Stimulated activated naive B cell treated with anti-CD40 and anti-IgM and Interleukin-4, amounts not matched to agents 10 μg/mL and 1 μg/mL and 100 μg/mL, for 72 hours (primary cell): ENCODE results near the gene SMIM13.
"Not testable (repeated sequence)": the region's sequence is repeated elsewhere in the genome, so short reads cannot be mapped to it uniquely, and the experiment has no call there.

Experiments
- ATAC-seq, 2 donors: fragments of 150-1000 bp; cut with Tn5 transposase; replicated peaks; 2 replicates each; pipeline ENCODE4 v1.10.0; 2021; ENCODE audit warnings: moderate library complexity in 1 of 2
- DNase-seq: peaks from one replicate; pipeline ENCODE4 v3.0.0; 2021
- H3K27ac Mint-ChIP-seq: one replicate; pipeline ENCODE4 v1.8.0; 2022; ENCODE audit warnings: mild to moderate bottlenecking, mixed read lengths
- H3K27me3 Mint-ChIP-seq, 2 donors: one replicate each; pipeline ENCODE4 v1.8.0; 2022; ENCODE audit warnings: mixed read lengths in 2 of 2
- H3K36me3 Mint-ChIP-seq, 2 donors: one replicate each; pipeline ENCODE4 v1.8.0; 2022; ENCODE audit warnings: mixed read lengths in 2 of 2, mild to moderate bottlenecking in 1 of 2
- H3K4me1 Mint-ChIP-seq, 2 donors: one replicate each; pipeline ENCODE4 v1.8.0; 2022; ENCODE audit warnings: mixed read lengths in 2 of 2, mild to moderate bottlenecking in 1 of 2
- H3K4me3 Mint-ChIP-seq, 2 donors: one replicate each; pipeline ENCODE4 v1.8.0; 2022; ENCODE audit warnings: mild to moderate bottlenecking in 2 of 2, mixed read lengths in 2 of 2, moderate library complexity in 1 of 2
- H3K9me3 Mint-ChIP-seq, 2 donors: one replicate each; pipeline ENCODE4 v1.8.0; 2022; ENCODE audit warnings: mixed read lengths in 2 of 2, mild to moderate bottlenecking in 1 of 2

The SMIM13 gene

DNA sequence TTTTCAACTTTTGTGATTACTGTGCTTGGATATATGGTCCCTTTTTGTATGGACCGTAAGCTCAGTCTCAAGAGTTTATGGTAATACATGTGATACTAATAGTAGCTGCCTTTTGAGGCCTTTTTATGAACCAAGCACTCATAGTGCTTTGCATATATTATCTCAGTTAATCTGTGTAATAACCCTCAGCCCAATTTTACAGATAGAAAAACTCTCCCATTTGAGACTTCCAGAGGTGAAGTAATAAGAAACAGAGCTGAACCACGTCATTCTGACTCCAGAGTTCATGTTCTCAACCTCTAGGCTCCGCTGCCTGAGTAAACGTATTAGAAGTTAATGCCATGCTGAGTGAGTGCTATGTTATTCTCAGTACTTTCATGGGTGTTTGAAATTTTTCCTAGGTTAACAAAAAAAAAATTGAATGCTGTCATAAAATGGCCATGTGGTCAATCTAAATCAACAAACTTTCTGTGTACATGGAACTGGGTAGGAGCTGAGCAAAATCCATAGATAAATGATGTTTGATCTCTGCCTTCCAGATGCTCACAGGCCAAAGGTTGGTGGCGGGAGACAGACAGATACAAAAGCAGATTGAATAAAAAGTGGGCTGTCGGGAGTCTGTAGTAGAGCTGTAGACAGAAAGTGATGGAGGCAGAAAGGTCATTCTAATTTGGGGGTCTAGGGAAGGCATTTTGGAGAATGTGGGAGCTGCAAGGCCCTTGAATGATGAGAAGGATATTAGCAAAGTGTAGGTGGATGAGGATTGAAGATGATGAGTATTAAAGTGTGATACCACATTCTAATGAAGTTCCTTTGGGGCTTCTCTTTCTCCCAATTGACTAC lies 26.9 kb upstream of the SMIM13 start:
- H3K9me3 Mint-ChIP-seq = no peaks in the 10 kb centered on the region

DNA sequence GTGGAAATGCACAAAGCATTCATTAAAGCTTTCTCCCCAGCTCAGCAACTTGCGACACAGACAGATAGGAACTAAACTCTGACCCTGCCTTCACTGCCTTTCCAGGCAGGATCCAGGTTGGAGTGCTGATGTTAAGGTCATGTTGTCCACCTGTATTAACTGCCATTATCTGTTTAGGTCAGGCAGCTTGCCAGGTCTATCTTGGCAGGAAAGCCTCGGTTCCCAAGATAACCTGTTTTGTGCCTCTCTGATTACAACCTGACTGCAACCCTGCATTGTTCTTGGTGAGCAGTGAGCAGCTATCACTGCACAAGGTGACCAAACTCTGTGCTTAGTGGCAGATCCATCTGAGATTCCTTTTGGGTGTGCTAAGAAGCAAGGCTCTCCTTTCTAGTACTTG lies 26.3 kb upstream of the SMIM13 start:
- peaks cover 6 to 8% of the 10 kb centered on the region in 2 donors for H3K27me3 Mint-ChIP-seq
- ATAC-seq (no peak), DNase-seq (no peak)
- no peaks in the 10 kb centered on the region for H3K36me3 Mint-ChIP-seq
- no peaks in the 10 kb centered on the region for H3K9me3 Mint-ChIP-seq
- no peak overlapping the region for H3K27ac Mint-ChIP-seq
- no peak overlapping the region for H3K4me3 Mint-ChIP-seq
- H3K4me1 Mint-ChIP-seq = no peaks in the 10 kb centered on the region

More for the DNA sequence above, 26.9 kb upstream of the SMIM13 start:
- H3K4me1 Mint-ChIP-seq = no peaks in the 10 kb centered on the region
- no peak overlapping the region for H3K4me3 Mint-ChIP-seq
- no peaks in the 10 kb centered on the region for H3K36me3 Mint-ChIP-seq
- no peak for ATAC-seq
- DNase-seq = no peak
- peaks cover 2 to 8% of the 10 kb centered on the region in 2 donors for H3K27me3 Mint-ChIP-seq
- H3K27ac Mint-ChIP-seq = no peak overlapping the region

DNA sequence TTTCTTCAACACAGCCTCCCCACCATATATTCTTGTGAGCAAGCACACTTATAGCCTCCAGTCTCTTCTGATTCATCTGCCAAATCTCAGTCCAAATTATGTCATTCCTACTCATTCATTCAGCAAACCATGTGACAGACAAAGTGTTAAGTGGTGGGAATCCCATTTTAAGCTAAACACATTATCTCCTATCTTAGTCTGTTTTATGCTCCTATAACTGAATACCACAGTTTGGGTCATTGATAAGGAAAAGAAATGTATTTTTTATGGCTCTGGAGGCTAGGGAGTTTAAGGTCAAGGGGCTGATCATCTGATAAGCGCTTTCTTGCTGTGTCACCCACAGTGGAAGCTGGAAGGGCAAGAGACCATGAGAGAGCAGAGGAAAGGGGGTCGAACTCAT lies 23.9 kb upstream of the SMIM13 start:
- ATAC-seq (no peak), DNase-seq (no peak)
- no peak overlapping the region for H3K27ac Mint-ChIP-seq
- no peaks in the 10 kb centered on the region for H3K36me3 Mint-ChIP-seq
- H3K4me3 Mint-ChIP-seq = no peak overlapping the region
- H3K27me3 Mint-ChIP-seq = peaks cover 6 to 8% of the 10 kb centered on the region in 2 donors
- H3K4me1 Mint-ChIP-seq = no peaks in the 10 kb centered on the region
- H3K9me3 Mint-ChIP-seq = no peaks in the 10 kb centered on the region

DNA sequence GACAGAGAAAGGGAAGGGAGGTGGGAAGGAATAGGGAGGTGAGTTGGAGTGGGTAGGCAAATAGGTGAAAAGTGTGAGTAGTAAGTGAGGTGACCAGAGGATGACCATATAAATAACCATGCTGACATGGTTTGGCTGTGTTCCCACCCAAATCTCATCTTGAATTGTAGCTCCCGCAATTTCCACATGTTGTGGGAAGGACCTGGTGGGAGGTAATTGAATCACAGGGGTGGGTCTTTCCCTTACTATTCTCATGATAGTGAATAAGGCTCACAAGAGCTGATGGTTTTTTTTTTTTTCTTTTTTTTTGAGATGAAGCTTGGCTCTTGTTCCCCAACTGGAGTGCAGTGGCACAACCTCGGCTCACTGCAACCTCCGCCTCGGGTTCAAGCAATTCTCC lies 21.5 kb upstream of the SMIM13 start:
- Mint-ChIP-seq H3K27ac (no peak overlapping the region), H3K4me3 (no peak overlapping the region), H3K9me3 (no peaks in the 10 kb centered on the region), H3K36me3 (no peaks in the 10 kb centered on the region), H3K27me3 (peaks cover 6 to 8% of the 10 kb centered on the region in 2 donors), H3K4me1 (no peaks in the 10 kb centered on the region)
- DNase-seq (no peak), ATAC-seq (no peak)

DNA sequence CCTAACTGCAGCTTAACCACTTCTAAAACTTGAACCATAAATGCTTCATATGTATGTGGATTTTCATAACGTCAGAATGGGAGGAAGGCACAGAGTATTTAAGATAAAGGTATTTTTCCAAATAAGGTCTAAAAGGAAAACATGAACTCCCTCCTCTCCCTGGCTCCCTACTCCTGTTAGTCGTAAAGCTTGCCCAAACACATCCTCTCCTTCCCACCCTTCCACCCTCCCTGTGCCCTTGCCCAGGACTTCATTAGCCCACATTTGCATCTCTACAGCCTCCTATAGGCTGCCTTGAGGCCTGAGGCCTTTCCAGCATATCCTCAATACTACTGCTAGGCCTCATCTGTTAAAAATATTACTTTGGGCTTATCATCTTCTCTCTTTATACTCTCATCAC lies 17.1 kb upstream of the SMIM13 start:
- H3K27ac Mint-ChIP-seq = no peak overlapping the region
- DNase-seq (no peak), ATAC-seq (no peak)
- H3K36me3 Mint-ChIP-seq = no peaks in the 10 kb centered on the region
- no peak overlapping the region for H3K4me3 Mint-ChIP-seq
- H3K27me3 Mint-ChIP-seq = peaks cover 5 to 7% of the 10 kb centered on the region in 2 donors
- H3K4me1 Mint-ChIP-seq = no peaks in the 10 kb centered on the region
- peaks cover 0 to 2% of the 10 kb centered on the region in 2 donors for H3K9me3 Mint-ChIP-seq

DNA sequence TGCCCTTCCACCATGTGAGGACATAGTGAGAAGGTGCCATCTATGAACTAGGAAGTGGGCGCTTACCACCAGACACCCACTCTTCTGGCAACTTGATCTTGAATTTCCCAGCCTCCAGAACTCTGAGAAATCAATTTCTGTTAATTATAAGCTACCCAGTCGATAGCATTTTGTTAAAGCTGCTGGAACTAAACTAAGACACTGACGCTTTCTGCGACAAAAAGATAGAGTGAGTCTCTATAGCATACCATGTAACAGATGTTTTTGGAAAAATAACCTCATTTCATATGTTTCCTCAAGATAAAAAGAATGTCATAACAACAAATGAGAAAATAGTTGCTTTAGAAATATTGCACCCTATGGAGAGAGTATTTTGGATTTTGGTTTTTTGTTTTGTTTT lies 15.4 kb upstream of the SMIM13 start:
- H3K4me1 Mint-ChIP-seq = no peaks in the 10 kb centered on the region
- H3K27ac Mint-ChIP-seq = no peak overlapping the region
- H3K36me3 Mint-ChIP-seq = no peaks in the 10 kb centered on the region
- ATAC-seq (no peak), DNase-seq (no peak)
- H3K27me3 Mint-ChIP-seq = peaks cover 0 to 7% of the 10 kb centered on the region in 2 donors
- no peak overlapping the region for H3K4me3 Mint-ChIP-seq
- H3K9me3 Mint-ChIP-seq = peaks cover 0 to 2% of the 10 kb centered on the region in 2 donors

DNA sequence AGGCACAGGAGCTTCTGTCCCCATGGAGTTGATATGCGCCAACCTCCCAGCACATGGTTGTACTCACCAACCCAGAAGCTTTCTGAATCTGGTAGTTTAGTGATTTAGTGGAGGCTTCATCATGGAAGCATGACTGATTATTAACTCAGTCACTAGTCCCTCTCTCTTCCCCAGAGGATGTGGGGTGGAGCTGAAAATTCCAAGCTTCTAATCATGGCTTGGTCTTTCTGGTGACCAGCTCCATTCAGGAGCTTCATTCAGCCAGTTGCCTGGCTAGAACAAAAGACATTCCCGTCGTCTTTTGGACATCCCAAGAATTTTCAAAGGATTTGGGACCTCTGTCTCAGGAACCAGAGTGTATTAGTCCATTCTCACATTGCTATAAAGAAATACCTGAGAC lies 13.3 kb upstream of the SMIM13 start:
- Mint-ChIP-seq H3K4me1 (no peaks in the 10 kb centered on the region), H3K9me3 (peaks cover 0 to 2% of the 10 kb centered on the region in 2 donors), H3K4me3 (no peak overlapping the region), H3K27me3 (peaks cover 5 to 15% of the 10 kb centered on the region in 2 donors), H3K36me3 (no peaks in the 10 kb centered on the region), H3K27ac (no peak overlapping the region)
- ATAC-seq = no peak
- no peak for DNase-seq

DNA sequence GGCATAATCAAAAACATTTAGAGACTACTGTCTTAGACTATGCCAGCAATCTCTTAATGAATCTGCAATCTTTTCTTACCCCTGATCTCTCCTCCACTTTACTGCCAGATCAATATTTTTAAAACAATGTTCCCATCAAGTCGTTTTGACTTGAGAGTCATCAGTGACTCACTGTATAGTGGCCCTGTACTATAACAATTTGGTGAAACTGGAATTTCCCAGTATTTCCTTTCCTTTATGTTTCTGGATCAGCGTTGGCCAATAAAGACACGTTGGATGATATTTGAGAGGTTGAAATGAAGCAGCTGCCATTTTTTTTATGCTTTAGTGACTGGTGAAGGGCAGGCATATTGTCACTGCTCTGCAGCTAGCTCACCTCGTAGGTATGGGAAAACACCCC lies 10.1 kb upstream of the SMIM13 start:
- H3K9me3 Mint-ChIP-seq = peaks cover 0 to 2% of the 10 kb centered on the region in 2 donors
- no peak for DNase-seq
- H3K27me3 Mint-ChIP-seq = peaks cover 8 to 15% of the 10 kb centered on the region in 2 donors
- no peaks in the 10 kb centered on the region for H3K36me3 Mint-ChIP-seq
- ATAC-seq = no peak
- no peaks in the 10 kb centered on the region for H3K4me1 Mint-ChIP-seq
- no peak overlapping the region for H3K4me3 Mint-ChIP-seq
- no peak overlapping the region for H3K27ac Mint-ChIP-seq

DNA sequence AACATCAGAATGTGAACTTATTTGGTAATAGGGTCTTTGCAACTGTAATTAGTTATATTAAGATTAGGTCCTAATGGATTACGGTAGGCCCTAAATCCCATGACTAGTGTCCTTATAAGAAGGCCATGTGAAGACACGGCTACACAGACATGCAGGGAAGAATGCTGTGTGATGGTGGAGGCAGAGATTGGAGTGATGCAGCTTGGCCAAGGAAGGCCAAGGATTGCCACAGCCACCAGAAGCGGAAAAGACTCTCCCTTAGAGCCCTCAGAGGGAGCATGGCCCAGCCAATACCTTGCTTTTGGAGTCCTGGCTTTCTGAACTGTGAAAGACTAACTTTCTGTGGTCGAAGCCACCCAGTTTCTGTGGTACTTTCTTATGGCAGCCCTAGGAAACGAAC lies 9.7 kb upstream of the SMIM13 start:
- Mint-ChIP-seq H3K9me3 (peaks cover 0 to 2% of the 10 kb centered on the region in 2 donors), H3K4me3 (no peak overlapping the region), H3K27me3 (peaks cover 13 to 15% of the 10 kb centered on the region in 2 donors), H3K4me1 (no peaks in the 10 kb centered on the region), H3K36me3 (no peaks in the 10 kb centered on the region), H3K27ac (no peak overlapping the region)
- DNase-seq (no peak), ATAC-seq (no peak)

DNA sequence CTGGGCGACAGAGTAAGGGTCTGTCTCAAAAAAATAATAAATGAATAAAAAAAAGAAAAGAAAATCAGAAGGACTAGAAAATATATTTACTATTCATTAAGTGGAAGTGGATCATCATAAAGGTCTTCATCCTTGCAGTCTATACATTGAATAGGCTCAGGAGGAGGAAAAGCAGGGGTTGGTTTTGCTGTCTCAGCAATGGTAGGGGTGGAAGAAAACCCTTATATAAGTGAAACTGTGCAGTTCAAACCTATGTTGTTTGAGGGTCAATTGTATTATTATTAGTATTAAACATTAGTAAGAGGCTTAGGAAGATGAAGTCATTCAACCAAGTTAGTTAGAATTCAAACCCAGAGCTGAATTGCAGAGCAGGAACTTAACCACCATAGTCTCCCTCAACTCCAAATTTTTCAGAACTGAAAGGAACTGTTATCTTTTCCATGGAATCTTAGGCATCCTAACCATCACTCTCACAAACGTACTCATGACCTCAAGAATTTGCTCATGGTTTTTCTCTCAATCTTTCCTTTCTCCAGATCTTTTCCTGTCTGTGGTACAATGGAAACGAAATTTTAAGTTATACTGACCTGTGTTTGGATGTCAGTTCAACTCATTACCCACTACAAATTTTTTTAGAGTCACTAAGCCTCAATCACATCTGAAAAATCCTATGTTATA lies 7.7 kb upstream of the SMIM13 start:
- ATAC-seq (no peak), DNase-seq (no peak)
- H3K36me3 Mint-ChIP-seq = no peaks in the 10 kb centered on the region
- H3K27me3 Mint-ChIP-seq = peaks cover 9 to 14% of the 10 kb centered on the region in 2 donors
- H3K9me3 Mint-ChIP-seq = no peaks in the 10 kb centered on the region
- no peak overlapping the region for H3K4me3 Mint-ChIP-seq
- no peak overlapping the region for H3K27ac Mint-ChIP-seq
- no peaks in the 10 kb centered on the region for H3K4me1 Mint-ChIP-seq

DNA sequence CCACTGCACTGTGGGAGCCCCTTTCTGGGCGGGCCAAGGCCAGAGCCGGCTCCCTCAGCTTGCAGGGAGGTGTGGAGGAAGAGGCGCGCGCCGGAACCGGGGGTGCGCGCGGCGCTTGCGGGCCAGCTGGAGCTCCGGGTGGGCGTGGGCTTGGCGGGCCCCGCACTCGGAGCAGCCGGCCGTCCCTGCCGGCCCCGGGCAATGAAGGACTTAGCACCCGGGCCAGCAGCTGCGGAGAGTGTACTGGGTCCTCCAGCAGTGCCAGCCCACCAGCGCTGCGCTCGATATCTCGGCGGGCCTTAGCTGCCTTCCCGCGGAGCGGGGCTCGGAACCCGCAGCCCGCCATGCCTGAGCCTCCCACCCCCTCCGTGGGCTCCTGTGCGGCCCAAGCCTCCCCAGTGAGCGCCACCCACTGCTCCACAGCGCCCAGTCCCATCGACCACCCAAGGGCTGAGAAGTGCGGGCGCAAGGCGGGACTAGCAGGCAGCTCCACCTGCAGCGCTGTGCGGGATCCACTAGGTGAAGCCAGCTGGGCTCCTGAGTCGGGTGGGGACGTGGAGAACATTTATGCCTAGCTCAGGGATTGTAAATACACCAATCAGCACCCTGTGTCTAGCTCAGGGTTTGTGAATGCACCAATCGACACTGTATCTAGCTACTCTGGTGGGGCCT lies 6.4 kb upstream of the SMIM13 start:
- DNase-seq, ATAC-seq, H3K4me3 Mint-ChIP-seq, H3K9me3 Mint-ChIP-seq, H3K27ac Mint-ChIP-seq, H3K36me3 Mint-ChIP-seq, H3K4me1 Mint-ChIP-seq: not testable (repeated sequence)
- H3K27me3 Mint-ChIP-seq = peaks cover 9 to 14% of the 10 kb centered on the region in 2 donors

DNA sequence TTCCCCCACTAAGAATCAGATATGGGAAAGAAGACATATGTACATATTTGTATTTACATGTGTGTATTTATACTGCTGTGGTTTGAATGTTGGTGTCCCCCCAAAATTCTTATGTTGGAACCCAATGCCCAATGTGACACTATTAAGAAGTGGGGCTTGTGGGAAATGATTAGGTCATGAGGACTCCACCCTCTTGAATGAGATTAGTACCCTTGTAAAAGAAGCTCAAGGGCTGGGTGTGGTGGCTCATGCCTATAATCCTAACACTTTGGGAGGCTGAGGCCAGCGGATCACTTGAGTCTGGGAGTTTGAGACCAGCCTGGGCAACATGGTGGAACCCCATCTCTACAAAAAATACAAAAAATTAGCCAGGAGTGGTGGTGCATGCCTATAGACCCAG lies 3.9 kb upstream of the SMIM13 start:
- no peak for ATAC-seq
- H3K27me3 Mint-ChIP-seq = peaks cover 1 to 9% of the 10 kb centered on the region in 2 donors
- H3K4me3 Mint-ChIP-seq = no peak overlapping the region
- H3K9me3 Mint-ChIP-seq = no peaks in the 10 kb centered on the region
- no peaks in the 10 kb centered on the region for H3K36me3 Mint-ChIP-seq
- peaks cover 7 to 14% of the 10 kb centered on the region in 2 donors for H3K4me1 Mint-ChIP-seq
- H3K27ac Mint-ChIP-seq = no peak overlapping the region
- DNase-seq = no peak

DNA sequence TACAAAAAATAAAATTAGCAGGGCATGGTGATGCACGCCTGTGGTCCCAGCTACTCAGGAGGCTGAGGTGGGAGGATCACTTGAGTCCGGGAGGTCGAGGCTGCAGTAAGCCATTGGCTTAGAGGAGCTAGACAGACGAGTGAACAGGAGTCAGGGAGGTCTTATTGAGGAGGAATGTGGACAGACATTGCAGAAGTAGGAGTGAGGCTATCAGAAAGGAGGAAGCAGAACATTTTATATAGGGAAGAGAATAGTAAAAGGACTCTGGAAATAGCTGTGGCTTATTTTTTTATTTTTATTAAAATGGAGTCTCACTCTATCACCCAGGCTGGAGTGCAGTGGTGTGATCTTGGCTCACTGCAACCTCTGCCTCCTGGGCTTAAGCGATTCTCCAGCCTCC lies 2.5 kb upstream of the SMIM13 start:
- not testable (repeated sequence) for H3K27ac Mint-ChIP-seq, H3K27me3 Mint-ChIP-seq, ATAC-seq, H3K36me3 Mint-ChIP-seq, H3K4me3 Mint-ChIP-seq, H3K9me3 Mint-ChIP-seq, DNase-seq
- H3K4me1 Mint-ChIP-seq = peaks cover 12 to 25% of the 10 kb centered on the region in 2 donors

DNA sequence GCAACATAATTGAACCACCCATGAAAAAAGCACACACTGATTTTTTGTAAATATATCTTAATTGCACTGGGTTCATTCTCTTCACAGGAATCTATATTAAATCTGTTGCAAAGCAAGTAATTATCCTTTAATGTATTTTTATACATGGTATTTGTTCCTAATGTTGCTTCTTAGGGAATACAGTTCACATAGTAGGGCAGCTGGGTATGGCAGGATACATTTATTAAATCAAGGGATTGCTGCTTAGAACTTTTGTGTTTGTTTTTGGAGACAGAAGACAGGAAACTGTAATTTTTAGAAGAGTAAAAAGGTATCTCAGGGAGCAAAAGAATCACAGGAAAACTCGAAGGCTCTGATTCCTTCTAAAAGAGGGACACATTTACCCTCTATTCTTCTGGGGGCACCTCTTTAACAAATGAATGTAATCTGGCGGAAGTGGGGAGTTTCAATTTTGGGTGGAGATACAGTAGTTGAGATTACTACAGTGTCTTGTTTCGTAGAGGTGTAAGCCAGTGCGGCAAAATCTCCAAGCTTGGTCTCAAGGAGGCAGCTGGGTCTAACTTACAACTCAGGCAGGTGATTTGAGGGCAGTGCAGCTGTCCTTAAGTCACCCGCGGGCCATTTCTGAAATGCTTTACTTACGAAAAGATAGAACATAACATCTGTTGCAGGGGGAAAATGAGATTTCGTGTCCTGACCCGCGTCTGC lies 812 bp upstream of the SMIM13 start:
- no peaks in the 10 kb centered on the region for H3K9me3 Mint-ChIP-seq
- ATAC-seq = peak; percentile 37 to 44
- H3K27ac Mint-ChIP-seq = peak overlapping the region; percentile 98
- DNase-seq = peak; percentile 31
- peak overlapping the region; percentile 89 to 96 for H3K4me3 Mint-ChIP-seq
- peaks cover 3 to 9% of the 10 kb centered on the region in 2 donors for H3K36me3 Mint-ChIP-seq
- peaks cover 15 to 30% of the 10 kb centered on the region in 2 donors for H3K4me1 Mint-ChIP-seq
- peaks cover 0 to 9% of the 10 kb centered on the region in 2 donors for H3K27me3 Mint-ChIP-seq
